Osteoblast (primary cell): ENCODE data around the gene MFSD8. TPM values are rescaled to one million over a fixed set of nuclear protein-coding genes. Genes with fewer than 3 reads are reported as not detected.
"Not testable (repeated sequence)": the region's sequence is repeated elsewhere in the genome, so short reads cannot be mapped to it uniquely, and the experiment has no call there.

ENCODE experiments used
- DNase-seq: peaks from one replicate; pipeline ENCODE4 v3.0.0; 2011; ENCODE audit warnings: low spot score, mixed read lengths; ENCODE audit not compliant: insufficient read length; ENCODE audit errors: missing footprints
- H2AFZ ChIP-seq: 2 replicates; pipeline ENCODE4 v1.6.0; 2011; ENCODE audit warnings: mild to moderate bottlenecking, low read length
- H3K27ac ChIP-seq: 2 replicates; pipeline ENCODE4 v1.5.1; 2011; ENCODE audit warnings: mild to moderate bottlenecking, low read depth, low read length, moderate library complexity
- H3K27me3 ChIP-seq: 2 replicates; pipeline ENCODE4 v1.6.0; 2012; ENCODE audit warnings: mild to moderate bottlenecking, control low read depth, inconsistent platforms, low read length, moderate library complexity; ENCODE audit not compliant: insufficient read depth
- H3K36me3 ChIP-seq: 2 replicates; pipeline ENCODE4 v1.5.1; 2011; ENCODE audit warnings: mild to moderate bottlenecking, low read length, control low read depth, moderate library complexity; ENCODE audit not compliant: insufficient read depth
- H3K4me1 ChIP-seq: 2 replicates; pipeline ENCODE4 v1.5.1; 2011; ENCODE audit warnings: mild to moderate bottlenecking, low read length, control low read depth, moderate library complexity; ENCODE audit not compliant: insufficient read depth
- H3K4me2 ChIP-seq: 2 replicates; pipeline ENCODE4 v1.6.0; 2011; ENCODE audit warnings: mild to moderate bottlenecking, low read length; ENCODE audit not compliant: insufficient read depth
- H3K4me3 ChIP-seq: fragments of 200-600 bp; sonication (generic); 3 replicates; pipeline ENCODE4 v1.5.1; 2012; ENCODE audit warnings: mild to moderate bottlenecking, low read length, inconsistent platforms; ENCODE audit not compliant: insufficient read depth
- H3K79me2 ChIP-seq: 2 replicates; pipeline ENCODE4 v1.6.0; 2012; ENCODE audit warnings: mild to moderate bottlenecking, low read length, control low read depth, inconsistent platforms; ENCODE audit not compliant: insufficient read depth
- H3K9me3 ChIP-seq: 2 replicates; pipeline ENCODE4 v1.5.1; 2011; ENCODE audit warnings: low read depth, low read length, control low read depth
- H4K20me1 ChIP-seq: 2 replicates; pipeline ENCODE4 v1.6.0; 2012; ENCODE audit warnings: mild to moderate bottlenecking, low read length, control low read depth; ENCODE audit not compliant: insufficient read depth
- total RNA-seq: library from RNA; depleted of rRNA; stranded (reverse); fragments of >200 nt; gene quantifications from 2 replicates; pipeline ENCODE4 v1.2.3, GENCODE V29; 2012
- TF ChIP-seq, protein P1 (sequence below): IDR thresholded peaks from 2 replicates; pipeline ENCODE4 v1.5.1; 2011; ENCODE audit warnings: mild to moderate bottlenecking, low read depth, low read length, moderate library complexity; ENCODE audit errors: extremely low read depth

Gene MFSD8
- total RNA-seq, 1 donor: 27.1 TPM

DNA sequence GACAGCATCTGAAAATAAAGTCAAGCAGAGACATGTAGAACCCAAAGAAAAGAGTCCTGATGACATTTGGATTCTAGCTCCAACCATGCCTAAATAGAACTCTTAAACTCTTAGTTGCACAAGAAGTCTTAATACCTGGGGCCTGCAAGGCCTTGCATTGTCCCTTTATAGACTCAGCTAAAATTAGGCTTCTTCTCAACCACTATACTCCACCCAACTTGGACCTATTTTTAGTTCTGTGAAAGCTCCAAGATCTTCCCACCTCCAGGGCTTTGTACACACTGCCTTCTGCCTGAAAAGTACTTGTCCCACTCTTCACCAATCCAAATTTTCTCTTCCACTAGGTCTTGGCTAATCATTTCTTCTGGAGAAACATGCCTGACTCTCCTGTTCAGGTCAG lies 47.8 kb downstream of the MFSD8 start:
- Histone ChIP-seq H3K27ac (no peak overlapping the region), H3K79me2 (no peaks in the 10 kb centered on the region), H2AFZ (no peak overlapping the region), H3K27me3 (no peaks in the 10 kb centered on the region), H4K20me1 (no peaks in the 10 kb centered on the region), H3K4me3 (no peak overlapping the region), H3K4me2 (no peak overlapping the region), H3K9me3 (no peaks in the 10 kb centered on the region), H3K4me1 (no peaks in the 10 kb centered on the region), H3K36me3 (peaks cover 10% of the 10 kb centered on the region)
- TF ChIP-seq, protein P1, sequence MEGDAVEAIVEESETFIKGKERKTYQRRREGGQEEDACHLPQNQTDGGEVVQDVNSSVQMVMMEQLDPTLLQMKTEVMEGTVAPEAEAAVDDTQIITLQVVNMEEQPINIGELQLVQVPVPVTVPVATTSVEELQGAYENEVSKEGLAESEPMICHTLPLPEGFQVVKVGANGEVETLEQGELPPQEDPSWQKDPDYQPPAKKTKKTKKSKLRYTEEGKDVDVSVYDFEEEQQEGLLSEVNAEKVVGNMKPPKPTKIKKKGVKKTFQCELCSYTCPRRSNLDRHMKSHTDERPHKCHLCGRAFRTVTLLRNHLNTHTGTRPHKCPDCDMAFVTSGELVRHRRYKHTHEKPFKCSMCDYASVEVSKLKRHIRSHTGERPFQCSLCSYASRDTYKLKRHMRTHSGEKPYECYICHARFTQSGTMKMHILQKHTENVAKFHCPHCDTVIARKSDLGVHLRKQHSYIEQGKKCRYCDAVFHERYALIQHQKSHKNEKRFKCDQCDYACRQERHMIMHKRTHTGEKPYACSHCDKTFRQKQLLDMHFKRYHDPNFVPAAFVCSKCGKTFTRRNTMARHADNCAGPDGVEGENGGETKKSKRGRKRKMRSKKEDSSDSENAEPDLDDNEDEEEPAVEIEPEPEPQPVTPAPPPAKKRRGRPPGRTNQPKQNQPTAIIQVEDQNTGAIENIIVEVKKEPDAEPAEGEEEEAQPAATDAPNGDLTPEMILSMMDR: no peak
- no peak for DNase-seq

DNA sequence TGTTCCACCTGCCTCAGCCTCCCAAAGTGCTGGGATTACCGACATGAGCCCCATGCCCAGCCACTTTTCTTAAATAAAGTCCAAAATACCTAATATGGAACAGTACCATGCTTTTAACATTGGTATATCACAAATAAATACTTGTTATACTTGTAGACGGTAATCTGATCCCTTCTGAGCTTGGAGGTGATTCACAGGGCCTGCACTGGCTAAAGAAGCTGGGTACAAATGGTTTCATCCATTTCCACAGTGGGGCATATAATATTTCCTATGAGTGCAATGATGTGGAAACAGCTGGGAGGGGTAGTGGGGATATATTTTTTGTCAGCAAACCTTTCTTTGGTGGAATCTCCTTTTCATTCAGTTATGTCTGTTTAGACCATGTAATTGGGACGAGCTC lies 48.5 kb downstream of the MFSD8 start:
- Histone ChIP-seq H3K27me3 (no peaks in the 10 kb centered on the region), H3K4me1 (no peaks in the 10 kb centered on the region), H3K79me2 (no peaks in the 10 kb centered on the region), H3K36me3 (peaks cover 10% of the 10 kb centered on the region), H3K4me2 (no peak overlapping the region), H3K4me3 (no peak overlapping the region), H3K27ac (no peak overlapping the region), H2AFZ (no peak overlapping the region), H4K20me1 (no peaks in the 10 kb centered on the region), H3K9me3 (no peaks in the 10 kb centered on the region)
- DNase-seq: no peak
- TF ChIP-seq, protein P1: no peak

DNA sequence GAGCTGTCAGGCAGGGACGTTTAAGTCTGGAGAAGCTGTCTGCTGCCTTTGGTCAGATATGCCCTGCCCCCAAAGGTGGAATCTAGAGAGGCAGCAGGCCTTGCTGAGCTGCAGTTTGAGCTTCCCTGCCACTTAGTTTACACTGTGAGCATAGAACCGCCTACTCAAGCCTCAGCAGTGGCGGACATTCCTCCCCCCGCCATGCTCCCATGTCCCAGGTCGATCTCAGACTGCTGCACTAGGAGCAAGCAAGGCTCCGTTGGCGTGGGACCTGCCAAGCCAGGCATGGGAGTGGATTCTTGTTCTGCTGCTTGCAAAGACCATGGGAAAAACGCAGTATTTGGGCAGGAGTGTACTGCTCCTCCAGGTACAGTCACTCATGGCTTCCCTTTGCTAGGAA lies 59.9 kb downstream of the MFSD8 start:
- H3K27ac ChIP-seq: no peak overlapping the region

DNA sequence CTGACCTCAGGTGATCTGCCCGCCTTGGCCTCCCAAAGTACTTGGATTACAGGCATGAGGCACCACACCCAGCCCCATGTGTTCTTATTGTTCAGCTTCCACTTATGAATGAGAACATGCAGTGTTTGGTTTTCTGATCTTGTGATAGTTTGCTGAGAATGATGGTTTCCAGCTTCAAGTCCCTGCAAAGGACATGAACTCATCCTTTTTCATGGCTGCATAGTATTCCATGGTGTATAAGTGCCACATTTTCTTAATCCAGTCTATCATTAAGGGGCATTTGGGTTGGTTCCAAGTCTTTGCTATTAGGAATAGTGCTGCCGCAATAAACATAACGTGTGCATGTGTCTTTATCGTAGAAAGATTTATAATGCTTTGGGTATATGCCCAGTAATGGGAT lies 65.3 kb downstream of the MFSD8 start:
- not testable (repeated sequence) for H3K27me3 ChIP-seq, H3K4me2 ChIP-seq, H3K4me1 ChIP-seq, H2AFZ ChIP-seq, DNase-seq, H3K27ac ChIP-seq, H4K20me1 ChIP-seq, H3K4me3 ChIP-seq, H3K9me3 ChIP-seq, H3K79me2 ChIP-seq
- peaks cover 14% of the 10 kb centered on the region for H3K36me3 ChIP-seq

More for the DNA sequence above, 59.9 kb downstream of the MFSD8 start:
- Histone ChIP-seq H3K4me2 (no peak overlapping the region), H3K36me3 (no peaks in the 10 kb centered on the region), H3K4me1 (no peaks in the 10 kb centered on the region), H4K20me1 (no peaks in the 10 kb centered on the region), H3K4me3 (no peak overlapping the region), H3K9me3 (no peaks in the 10 kb centered on the region), H3K79me2 (no peaks in the 10 kb centered on the region), H2AFZ (no peak overlapping the region), H3K27me3 (no peaks in the 10 kb centered on the region)
- TF ChIP-seq, protein P1: no peak
- DNase-seq: no peak

DNA sequence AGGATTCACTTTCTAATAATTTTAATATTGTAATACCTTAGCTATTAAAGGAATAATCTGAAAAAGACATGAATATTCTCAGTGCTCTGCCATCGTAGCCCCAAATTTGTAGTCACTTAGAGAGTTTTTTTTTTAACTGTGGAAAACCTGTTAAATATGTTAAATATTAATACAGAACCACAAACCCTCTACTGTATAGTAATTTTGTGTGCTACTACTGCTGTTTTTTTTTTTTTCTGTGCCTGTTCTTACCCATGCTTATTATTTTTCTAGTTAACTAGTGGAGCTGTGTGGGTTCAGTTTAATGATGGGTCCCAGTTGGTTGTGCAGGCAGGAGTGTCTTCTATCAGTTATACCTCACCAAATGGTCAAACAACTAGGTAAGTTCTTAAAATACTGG lies 68.4 kb downstream of the MFSD8 start:
- Histone ChIP-seq H3K4me1 (no peaks in the 10 kb centered on the region), H4K20me1 (no peaks in the 10 kb centered on the region), H3K4me3 (no peak overlapping the region), H3K9me3 (no peaks in the 10 kb centered on the region), H2AFZ (no peak overlapping the region), H3K79me2 (no peaks in the 10 kb centered on the region), H3K4me2 (no peak overlapping the region), H3K36me3 (peaks cover 14% of the 10 kb centered on the region), H3K27ac (no peak overlapping the region), H3K27me3 (no peaks in the 10 kb centered on the region)
- TF ChIP-seq, protein P1: no peak
- DNase-seq: no peak
